Peyer's patch (tissue), 4 donors: ENCODE data around the gene TUBA1B. TPM values are rescaled to one million over a fixed set of nuclear protein-coding genes. Genes with fewer than 3 reads are reported as not detected.
A peak's percentile ranks its signal among the peaks of the same experiment; 100 is the strongest.

ENCODE experiments used
- DNase-seq, 3 donors: peaks; one replicate each; pipeline ENCODE4 v3.0.0-alpha.2; 2017 to 2019
- H3K27ac ChIP-seq, 4 donors: fragments of 200-600 bp; sonication (generic); one replicate each; pipeline ENCODE4 v1.5.1; 2016 to 2019
- H3K27me3 ChIP-seq, 2 donors: fragments of 200-600 bp; sonication (generic); one replicate each; pipeline ENCODE4 v1.5.1; 2019
- H3K36me3 ChIP-seq, 3 donors: fragments of 200-600 bp; sonication (generic); one replicate each; pipeline ENCODE4 v1.5.1; 2016 to 2019
- H3K4me1 ChIP-seq, 4 donors: fragments of 200-600 bp; sonication (generic); one replicate each; pipeline ENCODE4 v1.5.1; 2016 to 2019
- H3K4me3 ChIP-seq, 4 donors: fragments of 200-600 bp; sonication (generic); 1 replicate in 3 of 4; 2 replicates in 1 of 4; pipeline ENCODE4 v1.5.1; 2016 to 2019; ENCODE audit warnings: mild to moderate bottlenecking in 1 of 4
- H3K9me3 ChIP-seq, 4 donors: fragments of 200-600 bp; sonication (generic); one replicate each; pipeline ENCODE4 v1.5.1; 2016 to 2019; ENCODE audit warnings: mild to moderate bottlenecking in 1 of 4
- CTCF ChIP-seq, 6 experiments: fragments of 450-650 bp in 4 of 6; fragments of 200-600 bp in 2 of 6; sonication (generic) in 1 of 6; IDR thresholded peaks; one replicate each; pipeline ENCODE4 v1.5.1; 2017 to 2019; ENCODE audit warnings: antibody characterized with exemption in 6 of 6, mild to moderate bottlenecking in 3 of 6, moderate library complexity in 1 of 6
- POLR2A ChIP-seq, 2 donors: fragments of 450-650 bp; IDR thresholded peaks; one replicate each; pipeline ENCODE4 v1.5.1; 2017; ENCODE audit warnings: antibody characterized with exemption in 2 of 2, mild to moderate bottlenecking in 2 of 2, moderate library complexity in 2 of 2
- total RNA-seq, 4 donors: library from RNA; depleted of rRNA; stranded (reverse); fragments of >200 nt; gene quantifications; one replicate each; pipeline ENCODE4 v1.1.0, GENCODE V29; 2016

Gene TUBA1B
- total RNA-seq, 4 donors from 2014 or later: 154 to 578 (median 243) TPM

GRCh38 chr12:49094160-49094974 lies 36.8 kb downstream of the TUBA1B start, which contains the start of gene DHH:
Gene DHH, minus strand, starts transcription at chr12:49094801. Its CDS starts 289 bp downstream, at chr12:49094512.
- no peaks in the 10 kb centered on the region for H3K9me3 ChIP-seq
- H3K27ac ChIP-seq: peak within 1 kb of the TSS in 1 of 4 donors; percentile 17
- H3K27me3 ChIP-seq: peaks cover 0 to 47% of the 10 kb centered on the region in 2 donors
- peaks cover 0 to 41% (median 19%) of the 10 kb centered on the region in 4 donors for H3K4me1 ChIP-seq
- no peak for TF ChIP-seq CTCF (IDR thresholded peaks at IDR 0.05)
- TF ChIP-seq POLR2A (IDR thresholded peaks at IDR 0.05): no peak
- peaks cover 0 to 24% (median 0%) of the 10 kb centered on the region in 3 donors for H3K36me3 ChIP-seq
- peak; percentile 24 to 59 (median 55) for DNase-seq
- H3K4me3 ChIP-seq: peak within 1 kb of the TSS in 2 of 4 donors; percentile 22 to 23

- peaks cover 0 to 42% (median 19%) of the 10 kb centered on the region in 4 donors for H3K4me1 ChIP-seq
- peaks cover 0 to 19% (median 0%) of the 10 kb centered on the region in 3 donors for H3K36me3 ChIP-seq
- H3K27me3 ChIP-seq: peaks cover 0 to 49% of the 10 kb centered on the region in 2 donors
- peak overlapping the region in 2 of 4 donors; percentile 22 to 23 for H3K4me3 ChIP-seq
- TF ChIP-seq CTCF (IDR thresholded peaks at IDR 0.05): no peak
- TF ChIP-seq POLR2A (IDR thresholded peaks at IDR 0.05): no peak
- H3K9me3 ChIP-seq: no peaks in the 10 kb centered on the region
- H3K27ac ChIP-seq: no peak overlapping the region
- DNase-seq: no peak
Measured at GRCh38 chr12:49093792-49094159, 37.4 kb downstream of the TUBA1B start.

GRCh38 chr12:49092816-49093406 lies 38.3 kb downstream of the TUBA1B start:
- Histone ChIP-seq H3K4me3 (no peak overlapping the region), H3K27ac (no peak overlapping the region), H3K36me3 (peaks cover 0 to 14% (median 0%) of the 10 kb centered on the region in 3 donors), H3K27me3 (peaks cover 0 to 49% of the 10 kb centered on the region in 2 donors), H3K9me3 (no peaks in the 10 kb centered on the region), H3K4me1 (peaks cover 0 to 50% (median 19%) of the 10 kb centered on the region in 4 donors)
- DNase-seq: no peak
- TF ChIP-seq POLR2A (IDR thresholded peaks at IDR 0.05) (no peak), CTCF (IDR thresholded peaks at IDR 0.05) (no peak)

- Histone ChIP-seq H3K9me3 (no peaks in the 10 kb centered on the region), H3K4me1 (peaks cover 0 to 53% (median 19%) of the 10 kb centered on the region in 4 donors), H3K36me3 (peaks cover 0 to 7% (median 0%) of the 10 kb centered on the region in 3 donors), H3K27ac (no peak overlapping the region), H3K27me3 (peaks cover 0 to 49% of the 10 kb centered on the region in 2 donors), H3K4me3 (peak overlapping the region in 2 of 4 donors; percentile 11 to 23)
- TF ChIP-seq POLR2A (IDR thresholded peaks at IDR 0.05): no peak
- TF ChIP-seq CTCF (IDR thresholded peaks at IDR 0.05): peak in 3 of 6 experiments; percentile 3 to 23 (median 22)
- peak in 2 of 3 donors; percentile 44 to 71 for DNase-seq
Measured at GRCh38 chr12:49092086-49092815, 38.9 kb downstream of the TUBA1B start.

GRCh38 chr12:49091836-49092085 lies 39.4 kb downstream of the TUBA1B start:
- Histone ChIP-seq H3K36me3 (peaks cover 0 to 2% (median 0%) of the 10 kb centered on the region in 3 donors), H3K9me3 (no peaks in the 10 kb centered on the region), H3K27ac (no peak overlapping the region), H3K4me3 (peak overlapping the region in 1 of 4 donors; percentile 23), H3K4me1 (peaks cover 0 to 53% (median 19%) of the 10 kb centered on the region in 4 donors), H3K27me3 (peaks cover 0 to 49% of the 10 kb centered on the region in 2 donors)
- TF ChIP-seq CTCF (IDR thresholded peaks at IDR 0.05) (no peak), POLR2A (IDR thresholded peaks at IDR 0.05) (no peak)
- DNase-seq: no peak
